Measurements from ENCODE around the gene CDYL2.

- TF ChIP-seq POLR2A (IDR thresholded peaks at IDR 0.05) (no peak), CTCF (IDR thresholded peaks at IDR 0.05) (no peak), POLR2AphosphoS5 (IDR thresholded peaks at IDR 0.05) (no peak)
Measured at GRCh38 chr16:80680839-80681238, 123.6 kb downstream of the CDYL2 start.

All from stomach (tissue), 4 donors.